NCI-H69 (cell line): Measurements from ENCODE around the gene ERLEC1.
"Not testable (repeated sequence)": the region's sequence is repeated elsewhere in the genome, so short reads cannot be mapped to it uniquely, and the experiment has no call there.

ENCODE experiments used
- DNase-seq: peaks from one replicate; lab custom pipeline; 2025; lab: John Stamatoyannopoulos, UW

ERLEC1 gene

DNA sequence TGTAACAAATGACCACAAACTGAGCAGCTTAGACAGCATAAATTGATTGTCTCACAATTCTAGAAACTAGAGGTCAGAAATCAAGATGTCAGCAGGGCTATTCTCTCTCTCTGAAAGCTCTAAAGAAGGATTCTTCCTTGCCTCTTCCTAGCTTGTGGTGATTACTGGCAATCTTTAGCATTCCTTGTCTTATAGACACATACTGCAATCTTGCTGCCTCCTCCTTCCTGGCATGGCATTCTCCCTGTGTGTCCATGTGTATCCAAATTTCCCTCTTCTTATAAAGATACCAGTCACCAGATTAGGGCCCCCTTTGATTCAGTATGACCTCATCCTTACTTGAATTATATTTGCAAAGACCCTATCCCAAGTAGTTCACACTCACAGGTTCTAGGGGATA is 2.4 kb upstream of the ERLEC1 start:
- no peak for DNase-seq

DNA sequence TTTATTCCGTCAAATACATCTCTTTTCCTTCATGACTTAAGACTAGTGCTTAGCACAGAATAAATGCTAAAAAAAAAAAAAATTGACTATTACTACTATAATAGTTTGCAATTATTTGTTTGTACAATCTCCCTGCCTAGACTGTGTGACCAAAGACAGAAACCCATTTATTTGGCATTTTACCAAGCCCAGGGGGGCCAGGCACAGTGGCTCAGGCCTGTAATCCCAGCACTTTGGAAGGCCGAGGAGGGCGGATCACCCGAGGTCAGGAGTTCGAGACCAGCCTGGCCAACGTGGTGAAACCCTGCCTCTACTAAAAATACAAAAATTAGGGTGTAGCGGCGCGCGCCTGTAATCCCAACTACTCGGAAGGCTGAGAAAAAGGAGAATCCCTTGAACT is 1.5 kb upstream of the ERLEC1 start:
- no peak for DNase-seq

DNA sequence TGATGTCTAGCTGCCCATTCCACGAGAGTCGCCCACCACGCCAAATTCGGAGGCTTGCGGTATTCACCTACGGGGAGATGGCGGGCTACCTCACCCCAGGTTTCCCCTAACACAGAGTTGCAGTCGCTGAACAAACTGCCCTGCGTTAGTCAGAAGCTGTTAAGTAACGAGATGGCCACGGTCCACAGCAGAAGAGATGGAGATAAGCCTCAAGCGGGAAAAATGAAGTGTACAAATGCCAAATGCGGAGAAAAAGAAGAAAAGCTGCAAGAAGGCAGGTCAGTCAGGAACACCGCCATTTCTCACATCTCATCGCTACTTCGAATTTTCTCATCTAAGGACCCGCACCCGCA is 516 bp upstream of the ERLEC1 start:
- peak; percentile 46 for DNase-seq

DNA sequence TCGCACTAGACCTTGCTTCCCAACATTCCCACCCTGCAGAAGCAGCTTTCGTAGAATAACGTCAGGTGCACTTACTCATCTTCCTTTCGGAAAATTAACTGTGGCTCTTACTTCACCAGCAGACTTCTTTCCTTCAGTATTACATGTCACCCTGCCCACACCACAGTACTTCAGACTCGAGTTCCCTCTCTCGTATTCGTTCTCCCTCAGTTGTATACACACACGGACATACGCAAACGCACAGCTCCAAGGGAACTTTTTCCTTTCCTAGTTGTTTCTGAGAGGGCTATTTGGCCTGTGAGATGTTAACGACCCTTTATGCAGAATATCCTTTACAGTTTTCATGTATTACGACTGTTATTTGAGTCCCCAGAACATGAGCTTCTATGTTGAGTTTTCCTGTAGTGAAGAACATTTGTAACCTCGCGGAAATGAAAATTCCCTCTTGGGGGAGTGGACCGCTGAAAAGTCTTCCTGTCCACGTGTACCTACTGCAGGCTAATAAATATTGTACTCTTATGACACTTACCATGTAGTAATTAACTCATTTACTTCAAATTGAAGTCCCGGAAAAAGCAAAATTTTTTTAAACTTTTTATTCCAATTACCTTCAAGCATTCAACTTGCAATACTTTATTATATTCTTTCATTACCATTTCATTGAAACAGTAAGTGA is 908 bp downstream of the ERLEC1 start:
- peak; percentile 25 for DNase-seq

DNA sequence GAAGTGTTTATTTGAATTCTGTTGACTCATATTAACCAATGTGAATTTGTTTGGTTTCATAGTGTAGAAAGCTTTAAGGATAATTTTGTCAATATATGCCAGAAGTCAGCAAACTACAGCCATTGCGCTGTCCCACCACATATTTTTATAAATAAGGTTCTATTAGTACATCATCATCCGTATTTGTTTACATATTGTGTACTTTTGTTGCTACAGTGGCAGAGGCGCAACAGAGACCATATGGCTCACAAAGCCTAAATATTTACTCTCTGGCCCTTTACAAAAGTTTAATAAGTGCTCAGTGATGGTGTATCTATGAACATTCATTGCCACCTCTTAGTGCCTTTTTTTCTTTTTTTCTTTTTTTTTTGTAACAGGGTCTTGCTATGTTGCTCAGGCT is 6.4 kb downstream of the ERLEC1 start:
- DNase-seq, result no peak

DNA sequence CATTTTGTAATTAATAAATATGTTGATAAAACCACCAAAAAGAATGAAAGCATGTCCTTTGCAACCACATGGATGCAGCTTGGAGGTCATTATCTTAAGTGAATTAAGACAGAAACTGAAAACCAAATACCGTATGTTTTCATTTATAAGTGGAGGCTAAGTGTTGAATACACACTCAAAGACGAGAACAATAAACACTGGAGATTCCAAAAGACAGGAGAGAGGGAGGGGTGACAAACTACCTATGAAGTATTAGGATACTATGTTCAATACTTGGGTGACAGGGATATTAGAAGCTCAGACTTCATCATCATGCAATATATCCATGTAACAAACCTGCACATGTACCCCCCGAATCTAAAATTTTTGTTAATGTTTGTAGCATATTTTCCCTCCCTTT is 7.0 kb downstream of the ERLEC1 start:
- DNase-seq, result no peak

DNA sequence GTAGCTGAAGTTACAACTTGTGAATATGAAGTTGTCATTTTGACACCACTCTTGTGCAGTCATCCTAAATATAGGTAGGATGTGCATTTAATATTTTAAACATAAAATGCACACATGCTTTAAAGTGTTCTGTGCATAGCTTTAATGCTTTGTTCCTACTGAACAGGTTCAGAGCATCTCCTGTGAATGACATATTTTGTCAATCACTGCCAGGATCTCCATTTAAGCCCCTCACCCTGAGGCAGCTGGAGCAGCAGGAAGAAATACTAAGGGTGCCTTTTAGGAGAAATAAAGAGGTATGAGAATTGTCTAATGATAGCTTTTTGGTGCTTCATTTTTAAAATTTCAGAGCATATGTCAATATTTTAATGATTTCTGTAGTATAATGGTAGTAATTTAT is 14.7 kb downstream of the ERLEC1 start:
- no peak for DNase-seq

DNA sequence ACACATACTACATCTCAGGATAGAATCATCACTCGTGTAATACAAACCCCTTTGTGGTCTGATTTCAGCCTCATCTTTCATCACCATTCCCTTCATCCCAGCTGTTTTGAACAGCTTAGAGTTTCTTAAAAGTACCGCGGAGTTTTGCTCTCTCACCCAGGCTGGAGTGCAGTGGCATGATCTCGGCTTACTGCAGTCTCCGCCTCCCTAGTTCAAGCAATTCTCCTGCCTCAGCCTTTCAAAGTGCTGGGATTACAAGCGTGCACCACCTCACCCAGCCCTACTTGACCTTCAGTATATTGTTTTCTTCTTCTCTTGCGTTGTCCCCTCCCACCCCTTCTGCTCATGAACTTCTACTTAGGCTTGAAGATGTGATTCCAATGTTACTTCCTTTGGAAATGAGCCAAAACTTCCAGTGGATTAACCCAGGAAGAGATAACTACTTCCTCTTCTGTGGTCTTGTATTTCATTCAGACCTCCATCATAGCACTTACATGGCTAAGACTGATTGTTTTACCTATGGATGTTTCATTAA is 15.8 kb downstream of the ERLEC1 start:
- no peak for DNase-seq

DNA sequence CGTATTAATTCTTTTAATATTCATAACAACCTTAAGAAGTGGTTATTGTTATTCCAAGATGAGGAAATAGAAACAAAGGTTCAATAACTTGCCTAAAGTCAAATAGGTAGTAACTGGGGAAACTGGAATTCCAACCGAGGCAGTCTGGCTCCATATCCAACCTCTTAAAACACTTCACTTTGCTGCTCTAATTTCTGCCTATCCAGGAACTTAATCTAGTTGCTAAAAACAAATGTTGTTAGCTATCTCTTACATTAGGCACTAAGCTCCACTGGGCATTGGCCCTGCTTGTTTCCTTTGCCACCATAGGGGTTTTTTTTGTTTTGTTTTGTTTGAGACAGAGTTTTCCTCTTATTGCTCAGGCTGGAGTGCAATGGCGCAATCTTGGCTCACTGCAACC is 24.8 kb downstream of the ERLEC1 start:
- no peak for DNase-seq

DNA sequence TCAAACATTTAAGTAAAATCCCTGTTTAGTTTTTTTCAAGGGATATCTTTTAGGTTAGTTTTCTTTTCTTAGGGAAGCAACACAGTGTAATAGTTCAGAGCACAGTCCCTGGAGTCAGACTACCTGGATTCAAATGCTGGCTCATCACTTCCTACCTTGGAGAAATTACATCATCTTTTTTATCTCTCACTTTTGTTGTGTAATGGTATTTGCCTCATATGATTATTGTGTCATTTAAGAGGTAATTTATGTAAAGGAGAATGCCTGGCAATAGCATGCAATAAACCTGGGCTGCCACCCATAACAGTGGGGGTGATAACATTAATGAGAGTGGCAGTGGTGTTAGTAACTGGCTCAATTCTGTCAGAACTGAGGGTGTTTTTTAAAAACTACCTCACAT is 26.3 kb downstream of the ERLEC1 start:
- DNase-seq, result no peak

DNA sequence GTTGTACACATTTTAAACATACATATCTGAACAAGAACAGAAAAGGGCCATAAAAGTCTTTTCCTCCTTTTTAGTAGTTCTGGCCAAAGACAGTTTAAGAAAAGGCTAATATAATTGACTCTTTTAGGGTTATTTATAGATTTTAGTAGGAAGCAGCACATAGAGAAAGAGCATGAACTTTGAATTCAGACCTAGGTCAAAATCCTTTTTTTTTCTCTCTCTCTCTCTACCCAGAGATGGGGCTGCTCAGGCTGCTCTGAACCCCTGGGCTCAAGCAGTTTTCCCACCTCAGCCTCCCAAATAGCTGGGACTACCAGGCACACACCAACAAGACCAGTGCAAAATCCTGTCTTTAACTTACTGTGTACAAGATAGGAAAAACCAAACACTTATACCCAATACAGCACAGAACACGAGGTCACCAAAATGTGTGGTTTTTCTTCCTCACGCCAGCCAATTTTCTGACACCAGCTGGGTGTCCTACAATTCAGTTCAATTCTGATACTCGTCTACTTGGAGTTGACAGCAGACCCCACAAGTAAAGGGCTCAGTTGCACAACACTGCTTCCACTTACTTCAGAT is 32.1 kb downstream of the ERLEC1 start:
- DNase-seq, result no peak

DNA sequence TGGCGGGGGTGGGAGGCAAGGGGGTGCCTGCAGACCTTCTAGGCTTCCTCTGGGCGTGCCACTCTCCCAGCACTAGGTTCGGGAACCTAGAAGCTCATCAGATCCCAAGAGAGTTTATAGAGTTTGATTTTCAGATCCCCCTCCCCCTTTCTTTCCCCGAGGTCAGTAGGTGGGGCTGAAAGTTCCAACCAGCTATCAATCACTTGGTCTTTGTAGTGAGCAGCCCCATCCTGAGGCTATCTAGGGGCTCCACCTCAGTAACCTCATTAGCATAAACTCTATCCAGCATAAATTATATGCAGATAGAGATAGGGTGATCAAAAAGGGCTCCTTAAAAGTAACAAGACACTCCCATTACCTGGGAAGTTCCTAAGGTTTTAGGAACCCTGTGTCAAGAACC is 32.8 kb downstream of the ERLEC1 start:
- DNase-seq, result no peak

DNA sequence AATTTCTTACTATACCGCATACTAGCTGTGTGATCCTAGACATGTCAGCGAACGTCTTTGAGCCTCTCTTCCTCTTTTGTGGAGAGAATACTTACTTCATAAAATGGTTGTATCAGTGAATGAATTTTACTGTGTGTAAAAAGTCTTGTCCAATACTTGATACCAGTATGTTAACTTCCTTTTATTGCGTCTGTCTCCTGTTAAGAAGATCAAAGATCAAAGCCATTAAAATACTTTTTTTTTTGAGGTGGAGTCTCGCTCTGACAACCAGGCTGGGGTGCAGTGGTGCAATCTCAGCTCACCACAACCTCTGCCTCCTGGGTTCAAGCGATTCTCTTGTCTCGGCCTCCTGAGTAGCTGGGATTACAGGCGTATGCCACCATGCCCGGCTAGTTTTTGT is 33.2 kb downstream of the ERLEC1 start:
- no peak for DNase-seq

DNA sequence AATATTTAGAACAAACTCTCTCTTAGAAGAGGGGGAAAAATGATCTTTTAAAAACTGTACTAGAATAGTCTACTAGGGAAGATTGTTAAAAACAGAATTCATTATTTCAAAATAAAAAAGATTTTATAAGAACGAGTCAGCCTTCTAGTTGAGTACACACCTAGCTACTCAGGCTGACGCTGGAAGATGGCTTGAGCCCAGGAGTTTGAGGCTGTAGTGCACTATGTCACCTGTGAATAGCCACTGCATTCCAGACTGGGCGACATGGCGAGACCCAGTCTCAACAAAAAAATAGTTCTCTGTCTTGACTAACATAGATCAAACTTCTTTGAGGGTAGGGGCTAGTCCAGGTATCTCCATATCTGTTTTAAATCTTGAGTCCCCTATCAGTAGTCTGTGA is 33.9 kb downstream of the ERLEC1 start:
- no peak for DNase-seq

DNA sequence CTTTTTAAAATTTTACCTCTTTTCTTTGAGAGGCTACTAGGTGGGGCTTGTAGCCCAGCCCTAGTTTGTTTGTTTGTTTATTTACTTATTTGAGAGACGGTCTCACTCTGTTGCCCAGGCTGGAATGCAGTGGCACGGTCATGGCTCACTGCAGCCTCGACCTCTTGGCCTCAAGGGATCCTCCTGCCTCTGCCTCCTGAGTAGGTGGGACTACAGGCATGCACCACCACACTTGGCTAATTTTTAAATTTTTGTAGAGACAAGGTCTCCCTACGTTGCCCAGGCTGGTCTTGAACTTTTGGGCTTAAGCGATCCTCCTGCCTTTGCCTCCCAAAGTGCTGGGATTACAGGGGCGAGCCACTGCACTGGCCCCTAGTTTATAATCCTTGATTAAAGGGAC is 35.0 kb downstream of the ERLEC1 start:
- no peak for DNase-seq

DNA sequence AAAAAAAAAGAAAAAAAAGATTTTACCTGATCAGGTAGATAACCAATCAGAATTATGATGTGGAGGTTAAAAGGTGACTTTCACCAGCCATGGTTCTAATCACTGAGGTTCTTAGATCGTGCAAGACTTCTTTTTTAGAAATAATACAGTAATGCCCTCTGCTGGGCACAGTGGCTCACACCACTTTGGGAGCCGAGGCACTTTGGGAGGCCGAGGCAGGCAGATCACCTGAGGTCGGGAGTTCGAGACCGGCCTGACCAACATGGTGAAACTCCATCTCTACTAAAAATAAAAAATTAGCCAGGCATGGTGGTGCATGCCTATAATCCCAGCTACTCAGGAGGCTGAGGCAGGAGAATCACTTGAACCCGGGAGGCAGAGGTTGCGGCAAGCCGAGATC is 36.8 kb downstream of the ERLEC1 start:
- peak; percentile 9 for DNase-seq

DNA sequence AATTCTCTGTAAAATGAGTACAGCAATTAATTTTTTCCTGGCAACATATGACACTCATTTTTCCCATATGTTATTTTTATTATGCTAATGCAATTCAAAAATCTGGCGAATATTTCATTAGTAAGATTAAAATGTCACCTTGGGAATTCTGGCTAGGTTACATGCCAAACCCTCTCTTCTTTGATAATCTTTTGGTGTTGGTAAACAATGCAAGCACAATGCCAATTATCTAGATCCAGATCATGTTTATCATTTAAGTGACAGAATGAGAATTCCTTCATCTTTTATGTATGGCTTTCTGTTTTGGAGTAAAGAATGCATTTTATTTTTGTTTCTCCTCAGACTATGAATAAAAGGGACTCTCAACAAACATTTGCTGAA is 39.2 kb downstream of the ERLEC1 start:
- DNase-seq, result no peak

DNA sequence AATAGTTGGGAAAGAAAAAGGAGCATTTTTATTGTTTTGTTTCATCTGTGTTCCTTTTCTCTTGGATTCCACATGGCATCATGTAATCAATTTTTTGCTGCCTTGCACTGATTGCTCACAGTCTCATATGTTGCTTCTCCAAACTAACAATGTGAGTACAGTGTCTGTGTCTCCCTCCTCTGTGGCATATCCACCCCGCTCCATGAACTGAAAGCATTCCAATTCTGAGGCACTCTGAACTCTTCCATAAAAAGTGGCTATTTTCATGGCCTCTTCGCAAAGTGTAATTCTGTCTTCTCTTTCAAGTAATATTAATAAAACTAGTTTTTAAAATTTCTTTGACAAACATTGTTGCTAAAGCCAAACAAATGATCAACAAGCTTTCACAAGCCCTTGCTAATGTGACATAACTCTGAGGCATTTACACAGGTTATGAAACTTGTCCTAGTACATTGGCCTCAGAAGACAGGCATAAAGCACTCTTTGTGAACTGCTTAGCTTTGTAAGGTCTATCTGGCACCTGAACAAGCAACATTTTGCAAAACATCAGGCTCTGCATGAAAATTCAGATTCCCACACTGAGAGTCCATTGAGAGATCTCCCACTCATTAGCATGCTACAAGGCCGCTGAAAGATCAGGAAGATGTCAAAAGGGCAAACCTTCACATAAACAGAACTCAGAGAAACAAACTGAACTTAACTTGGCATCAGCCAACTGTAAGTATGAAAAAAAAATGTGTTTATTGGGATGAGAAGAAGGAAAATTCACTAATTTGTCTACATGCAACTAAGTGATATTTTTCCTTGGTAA is 39.9 kb downstream of the ERLEC1 start:
- no peak for DNase-seq

DNA sequence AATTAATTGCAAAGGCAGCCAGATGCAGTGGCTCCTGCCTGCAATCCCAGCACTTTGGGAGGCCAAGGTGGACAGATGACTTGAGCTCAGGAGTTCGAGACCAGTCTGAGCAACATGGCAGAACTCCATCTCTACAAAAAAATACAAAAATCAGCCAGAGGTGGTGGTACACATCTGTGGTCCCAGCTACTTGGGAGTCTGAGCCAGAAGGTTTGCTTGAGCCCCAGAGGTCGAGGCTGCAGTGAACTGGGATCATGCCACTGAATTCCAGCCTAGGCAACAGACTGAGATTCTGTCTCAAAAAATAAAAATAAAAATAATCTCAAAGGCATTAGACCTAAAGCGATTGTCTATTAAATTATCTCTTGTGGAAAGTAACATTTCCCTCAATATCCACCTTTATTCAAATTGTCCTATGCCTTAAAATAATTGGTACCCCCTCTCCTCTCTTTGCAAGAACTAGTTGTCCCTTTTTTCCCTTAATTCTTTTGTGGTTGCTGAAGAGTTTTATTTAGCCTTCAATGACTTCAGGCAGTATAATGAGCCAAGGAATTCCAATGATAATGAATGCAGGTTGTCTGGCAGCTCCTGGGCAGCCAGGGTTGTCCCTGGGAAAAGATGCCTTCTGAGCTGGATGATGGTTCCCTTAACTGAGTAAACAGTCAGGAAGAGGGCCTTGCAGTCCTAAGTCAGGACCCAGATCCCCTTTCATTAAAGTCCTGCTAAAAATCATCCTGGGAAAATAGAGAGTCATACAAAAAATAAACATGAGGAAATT is 40.7 kb downstream of the ERLEC1 start:
- DNase-seq, result no peak

DNA sequence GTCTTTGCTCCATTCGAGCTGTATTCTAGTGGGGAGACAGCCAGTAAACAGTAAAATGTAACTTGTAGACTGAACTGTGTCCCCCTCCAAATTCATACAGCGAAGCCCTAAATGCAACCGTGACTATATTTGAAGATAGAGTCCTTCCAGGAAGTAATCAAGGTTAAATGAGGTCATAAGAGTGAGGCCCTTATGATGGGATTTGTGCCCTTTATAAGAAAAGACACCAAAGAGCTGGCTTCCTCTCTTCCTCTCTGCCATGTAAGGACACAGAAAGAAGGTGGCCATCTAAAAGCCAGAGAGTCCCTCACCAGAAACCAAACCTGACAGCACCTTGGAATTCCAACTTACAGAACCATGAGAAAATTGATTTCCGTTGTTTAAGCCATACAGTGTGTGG is 41.5 kb downstream of the ERLEC1 start:
- DNase-seq, result no peak

DNA sequence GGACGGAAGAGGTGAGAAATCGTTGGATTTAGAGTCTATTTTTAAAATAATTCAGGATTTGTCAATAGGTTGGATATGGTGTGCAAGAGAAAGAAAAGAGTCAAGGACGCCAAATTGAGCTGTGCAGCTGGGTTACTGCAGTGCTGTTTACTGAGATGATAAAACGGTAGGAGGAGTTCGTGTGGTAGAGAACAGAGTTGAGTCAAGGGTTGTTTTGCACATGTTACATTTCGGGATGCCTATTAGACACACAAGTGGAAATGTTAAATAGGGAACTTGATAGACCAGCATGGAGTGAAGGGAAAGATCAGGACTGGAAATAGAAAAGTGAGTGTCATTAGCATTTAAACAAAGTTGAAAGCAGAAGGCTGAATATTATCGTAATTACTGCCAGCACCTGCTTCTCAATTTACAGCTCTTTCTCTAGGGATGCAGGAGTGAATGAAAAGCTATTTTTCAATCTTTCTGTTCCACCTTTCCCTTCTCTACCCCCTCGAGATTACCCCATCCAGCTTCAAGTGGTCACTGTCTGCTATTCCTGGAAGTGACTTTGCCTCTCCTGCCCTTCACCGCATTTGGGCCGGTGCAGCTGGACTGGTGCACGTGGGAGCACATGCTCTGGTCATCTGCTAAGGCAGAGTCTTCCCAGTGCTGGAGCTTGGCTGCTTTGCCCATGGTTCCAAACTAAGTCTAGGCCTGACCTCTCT is 42.6 kb downstream of the ERLEC1 start:
- DNase-seq, result peak; percentile 31

DNA sequence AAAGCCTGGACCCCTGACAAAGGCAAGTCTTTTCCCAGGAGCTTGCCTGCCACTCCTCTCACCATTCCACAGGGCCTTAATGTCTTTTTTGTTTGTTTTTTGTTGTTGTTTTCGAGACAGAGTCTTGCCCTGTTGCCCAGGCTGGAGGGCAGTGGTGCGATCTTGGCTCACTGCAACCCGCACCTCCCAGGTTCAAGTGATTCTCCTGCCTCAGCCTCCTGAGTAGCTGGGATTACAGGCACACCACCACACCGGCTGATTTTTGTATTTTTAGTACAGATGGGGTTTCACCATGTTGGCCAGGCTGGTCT is 43.1 kb downstream of the ERLEC1 start:
- not testable (repeated sequence) for DNase-seq
